ENCODE data around the gene MAP7D2. TPM values are rescaled to one million over a fixed set of nuclear protein-coding genes. Genes with fewer than 3 reads are reported as not detected.

MAP7D2 gene
- total RNA-seq, 1 experiment from 2014 or later: 0.15 TPM

MicroRNAs within 50 kb of the gene (microRNA counts, 767-probe panel; counts per million panel counts)
- microRNA hsa-miR-23c: not detected

Small RNA genes lying within 50 kb of the gene (microRNA-seq; reads per million reads assigned to microRNA genes)
- gene MIR23C (ENCODE audit: borderline number of aligned reads): 64.9 reads per million, percentile 56 among the genes with 10 or more reads in this experiment

Other genes starting within 250 kb of the MAP7D2 start
- gene SH3KBP1, start 229.3 kb downstream of the MAP7D2 start, total RNA-seq (2021; ENCODE audit: unreplicated experiment): 51.3 TPM
- gene BCLAF3, start 125.8 kb downstream of the MAP7D2 start, total RNA-seq (2021; ENCODE audit: unreplicated experiment): 5.3 TPM
- gene EIF1AX, start 24.9 kb upstream of the MAP7D2 start, total RNA-seq (2021; ENCODE audit: unreplicated experiment): 132 TPM
- 35.5 TPM for gene RPS6KA3, start 150.0 kb upstream of the MAP7D2 start, total RNA-seq (2021; ENCODE audit: unreplicated experiment)

Measured in HCT116 (cell line).